Activated CD4-positive, alpha-beta memory T cell treated with anti-CD3 and anti-CD28 coated beads, Interleukin-2, amount 10 ng/mL, durations not matched to agents 7 days and 5 days (primary cell): ENCODE results near the gene RNF13. TPM values are rescaled to one million over a fixed set of nuclear protein-coding genes. Genes with fewer than 3 reads are reported as not detected.
A peak's percentile ranks its signal among the peaks of the same experiment; 100 is the strongest.
"Not testable (repeated sequence)": the region's sequence is repeated elsewhere in the genome, so short reads cannot be mapped to it uniquely, and the experiment has no call there.

Source experiments
- CTCF ChIA-PET: fragments of 350-600 bp; sonication (Branson Sonifier 250); formaldehyde crosslinking; loops from one replicate; lab custom pipeline; 2021; ENCODE audit warnings: antibody characterized with exemption, inconsistent platforms; lab: Charles Lee
- POLR2A ChIA-PET: fragments of 350-600 bp; sonication (Branson Sonifier 250); formaldehyde crosslinking; loops from one replicate; lab custom pipeline; 2021; ENCODE audit warnings: antibody characterized with exemption; lab: Charles Lee
- DNase-seq: peaks from one replicate; pipeline ENCODE4 v3.0.0-alpha.2; 2020
- H3K27ac Mint-ChIP-seq: one replicate; pipeline ENCODE4 v1.8.0; 2021; ENCODE audit warnings: mild to moderate bottlenecking, mixed read lengths
- H3K27me3 Mint-ChIP-seq: one replicate; pipeline ENCODE4 v1.8.0; 2021; ENCODE audit warnings: mixed read lengths
- H3K36me3 Mint-ChIP-seq: one replicate; pipeline ENCODE4 v1.8.0; 2021; ENCODE audit warnings: low read depth, mixed read lengths
- H3K4me1 Mint-ChIP-seq: one replicate; pipeline ENCODE4 v1.8.0; 2021; ENCODE audit warnings: mixed read lengths
- H3K4me3 Mint-ChIP-seq: one replicate; pipeline ENCODE4 v1.8.0; 2021; ENCODE audit warnings: mild to moderate bottlenecking, mixed read lengths
- H3K9me3 Mint-ChIP-seq: one replicate; pipeline ENCODE4 v1.8.0; 2021; ENCODE audit warnings: mixed read lengths
- total RNA-seq, 2 experiments: library from RNA; stranded (reverse); gene quantifications; one replicate each; pipeline ENCODE4 v1.2.3, GENCODE V29; 2021

Gene RNF13
- total RNA-seq, 2 experiments from 2014 or later, result 37.2 to 42.4 TPM

- Mint-ChIP-seq H3K27ac (no peak overlapping the region), H3K36me3 (peaks cover 29% of the 10 kb centered on the region), H3K27me3 (no peaks in the 10 kb centered on the region), H3K9me3 (no peaks in the 10 kb centered on the region), H3K4me1 (no peaks in the 10 kb centered on the region), H3K4me3 (no peak overlapping the region)
- DNase-seq, result no peak
- POLR2A ChIA-PET, result no interaction called here
- CTCF ChIA-PET, result no interaction called here
These were observed 107.1 kb downstream of the RNF13 start for GRCh38 chr3:149920119-149920518.

GRCh38 chr3:149933008-149933407 is 120.0 kb downstream of the RNF13 start:
- no peak for DNase-seq
- H3K36me3 Mint-ChIP-seq, result peaks cover 23% of the 10 kb centered on the region
- CTCF ChIA-PET, result interaction anchor here (0.7 kb wide), 1 partner anchor 125 kb away, joined by 4 read pairs; no protein-coding TSS in a partner anchor
- POLR2A ChIA-PET, result no interaction called here
- H3K4me1 Mint-ChIP-seq, result peaks cover 6% of the 10 kb centered on the region
- H3K4me3 Mint-ChIP-seq, result no peak overlapping the region
- H3K27ac Mint-ChIP-seq, result no peak overlapping the region
- H3K9me3 Mint-ChIP-seq, result no peaks in the 10 kb centered on the region
- no peaks in the 10 kb centered on the region for H3K27me3 Mint-ChIP-seq

- H3K4me3 Mint-ChIP-seq, result no peak overlapping the region
- peaks cover 6% of the 10 kb centered on the region for H3K4me1 Mint-ChIP-seq
- POLR2A ChIA-PET, result no interaction called here
- H3K36me3 Mint-ChIP-seq, result peaks cover 25% of the 10 kb centered on the region
- no peaks in the 10 kb centered on the region for H3K27me3 Mint-ChIP-seq
- H3K9me3 Mint-ChIP-seq, result no peaks in the 10 kb centered on the region
- CTCF ChIA-PET, result no interaction called here
- DNase-seq, result no peak
- H3K27ac Mint-ChIP-seq, result no peak overlapping the region
These were observed 120.8 kb downstream of the RNF13 start for GRCh38 chr3:149933858-149934257.

GRCh38 chr3:149934524-149934923 is 121.5 kb downstream of the RNF13 start:
- no peaks in the 10 kb centered on the region for H3K27me3 Mint-ChIP-seq

GRCh38 chr3:149936812-149937230 is 123.8 kb downstream of the RNF13 start:
- H3K4me3 Mint-ChIP-seq, result no peak overlapping the region
- H3K36me3 Mint-ChIP-seq, result peaks cover 18% of the 10 kb centered on the region
- H3K27me3 Mint-ChIP-seq, result no peaks in the 10 kb centered on the region
- no peak overlapping the region for H3K27ac Mint-ChIP-seq
- H3K9me3 Mint-ChIP-seq, result no peaks in the 10 kb centered on the region
- DNase-seq, result peak; percentile 40
- H3K4me1 Mint-ChIP-seq, result peaks cover 11% of the 10 kb centered on the region
- ChIA-PET POLR2A (no interaction called here), CTCF (interaction anchor here (1.0 to 2.4 kb wide), 8 partner anchors 10 to 283 kb away, joined by 3 to 12 read pairs (median 8); no protein-coding TSS in a partner anchor)

More at GRCh38 chr3:149934524-149934923, 121.5 kb downstream of the RNF13 start:
- DNase-seq, result no peak
- ChIA-PET CTCF (no interaction called here), POLR2A (no interaction called here)
- Mint-ChIP-seq H3K9me3 (no peaks in the 10 kb centered on the region), H3K36me3 (peaks cover 24% of the 10 kb centered on the region), H3K4me3 (no peak overlapping the region), H3K27ac (no peak overlapping the region), H3K4me1 (peaks cover 11% of the 10 kb centered on the region)

- H3K36me3 Mint-ChIP-seq, result peaks cover 20% of the 10 kb centered on the region
- H3K9me3 Mint-ChIP-seq, H3K27ac Mint-ChIP-seq, CTCF ChIA-PET, POLR2A ChIA-PET, H3K4me3 Mint-ChIP-seq, H3K27me3 Mint-ChIP-seq, DNase-seq: not testable (repeated sequence)
- H3K4me1 Mint-ChIP-seq, result peaks cover 11% of the 10 kb centered on the region
These were observed 125.5 kb downstream of the RNF13 start for GRCh38 chr3:149938392-149939055.

GRCh38 chr3:149941186-149941585 is 128.2 kb downstream of the RNF13 start:
- CTCF ChIA-PET, result no interaction called here
- Mint-ChIP-seq H3K9me3 (peaks cover 7% of the 10 kb centered on the region), H3K4me1 (peaks cover 9% of the 10 kb centered on the region), H3K27ac (no peak overlapping the region), H3K4me3 (no peak overlapping the region), H3K27me3 (no peaks in the 10 kb centered on the region), H3K36me3 (peaks cover 28% of the 10 kb centered on the region)
- POLR2A ChIA-PET, result no interaction called here
- DNase-seq, result no peak

GRCh38 chr3:149941946-149942345 is 128.9 kb downstream of the RNF13 start:
- no peak overlapping the region for H3K4me3 Mint-ChIP-seq
- H3K27me3 Mint-ChIP-seq, result no peaks in the 10 kb centered on the region
- peaks cover 5% of the 10 kb centered on the region for H3K4me1 Mint-ChIP-seq
- peaks cover 7% of the 10 kb centered on the region for H3K9me3 Mint-ChIP-seq
- DNase-seq, result no peak
- H3K27ac Mint-ChIP-seq, result no peak overlapping the region
- CTCF ChIA-PET, result no interaction called here
- POLR2A ChIA-PET, result no interaction called here
- peaks cover 28% of the 10 kb centered on the region for H3K36me3 Mint-ChIP-seq

GRCh38 chr3:149942409-149942808 is 129.4 kb downstream of the RNF13 start:
- Mint-ChIP-seq H3K36me3 (peaks cover 28% of the 10 kb centered on the region), H3K27me3 (no peaks in the 10 kb centered on the region), H3K4me1 (peaks cover 5% of the 10 kb centered on the region), H3K9me3 (peaks cover 7% of the 10 kb centered on the region), H3K4me3 (no peak overlapping the region), H3K27ac (no peak overlapping the region)
- ChIA-PET POLR2A (no interaction called here), CTCF (no interaction called here)
- DNase-seq, result no peak

GRCh38 chr3:149943966-149944365 is 131.0 kb downstream of the RNF13 start:
- H3K27ac Mint-ChIP-seq, H3K9me3 Mint-ChIP-seq, H3K4me1 Mint-ChIP-seq, H3K27me3 Mint-ChIP-seq, H3K4me3 Mint-ChIP-seq, DNase-seq, POLR2A ChIA-PET, CTCF ChIA-PET: not testable (repeated sequence)
- peaks cover 30% of the 10 kb centered on the region for H3K36me3 Mint-ChIP-seq

- H3K9me3 Mint-ChIP-seq, result peaks cover 7% of the 10 kb centered on the region
- DNase-seq, result no peak
- no peak overlapping the region for H3K27ac Mint-ChIP-seq
- no peaks in the 10 kb centered on the region for H3K27me3 Mint-ChIP-seq
- H3K36me3 Mint-ChIP-seq, result peaks cover 25% of the 10 kb centered on the region
- no peaks in the 10 kb centered on the region for H3K4me1 Mint-ChIP-seq
- H3K4me3 Mint-ChIP-seq, result no peak overlapping the region
- CTCF ChIA-PET, result no interaction called here
- POLR2A ChIA-PET, result no interaction called here
These were observed 134.2 kb downstream of the RNF13 start for GRCh38 chr3:149947231-149947630.

- H3K27me3 Mint-ChIP-seq, result no peaks in the 10 kb centered on the region
- H3K36me3 Mint-ChIP-seq, result peaks cover 15% of the 10 kb centered on the region
- H3K4me1 Mint-ChIP-seq, result peaks cover 1% of the 10 kb centered on the region
- H3K27ac Mint-ChIP-seq, result no peak overlapping the region
- H3K9me3 Mint-ChIP-seq, result no peaks in the 10 kb centered on the region
- POLR2A ChIA-PET, result no interaction called here
- CTCF ChIA-PET, result interaction anchor here (1.4 kb wide), 1 partner anchor 13 kb away, joined by 4 read pairs; no protein-coding TSS in a partner anchor
- H3K4me3 Mint-ChIP-seq, result no peak overlapping the region
- DNase-seq, result no peak
These were observed 136.2 kb downstream of the RNF13 start for GRCh38 chr3:149949181-149949580.

- Mint-ChIP-seq H3K4me3 (no peak overlapping the region), H3K27me3 (no peaks in the 10 kb centered on the region), H3K36me3 (no peaks in the 10 kb centered on the region), H3K4me1 (peaks cover 12% of the 10 kb centered on the region), H3K27ac (no peak overlapping the region), H3K9me3 (no peaks in the 10 kb centered on the region)
- ChIA-PET POLR2A (no interaction called here), CTCF (interaction anchor here (1.1 kb wide), 1 partner anchor 17 kb away, joined by 3 read pairs; no protein-coding TSS in a partner anchor)
- DNase-seq, result no peak
These were observed 141.8 kb downstream of the RNF13 start for GRCh38 chr3:149954812-149955211.

GRCh38 chr3:149955449-149955848 is 142.4 kb downstream of the RNF13 start:
- peaks cover under 1% of the 10 kb centered on the region for H3K36me3 Mint-ChIP-seq
- no peak for DNase-seq
- H3K27ac Mint-ChIP-seq, result no peak overlapping the region
- no peak overlapping the region for H3K4me3 Mint-ChIP-seq
- POLR2A ChIA-PET, result no interaction called here
- CTCF ChIA-PET, result interaction anchor here (0.6 to 1.1 kb wide), 2 partner anchors 9 to 18 kb away, joined by 3 read pairs; no protein-coding TSS in a partner anchor
- H3K4me1 Mint-ChIP-seq, result peaks cover 12% of the 10 kb centered on the region
- H3K27me3 Mint-ChIP-seq, result no peaks in the 10 kb centered on the region
- no peaks in the 10 kb centered on the region for H3K9me3 Mint-ChIP-seq
